ENCODE data around the gene SLC22A1.
A peak's percentile ranks its signal among the peaks of the same experiment; 100 is the strongest.
"Not testable (repeated sequence)": the region's sequence is repeated elsewhere in the genome, so short reads cannot be mapped to it uniquely, and the experiment has no call there.

Gene SLC22A1

GRCh38 chr6:160125105-160125504 is 3.5 kb downstream of the SLC22A1 start:
- not testable (repeated sequence) for DNase-seq

GRCh38 chr6:160127270-160128124 is 5.9 kb downstream of the SLC22A1 start:
- no peak for DNase-seq

GRCh38 chr6:160128125-160128683 is 6.6 kb downstream of the SLC22A1 start:
- DNase-seq: no peak

GRCh38 chr6:160128879-160129516 is 7.4 kb downstream of the SLC22A1 start:
- no peak for DNase-seq

GRCh38 chr6:160129881-160130615 is 8.4 kb downstream of the SLC22A1 start:
- no peak for DNase-seq

- no peak for DNase-seq
These were observed 9.3 kb downstream of the SLC22A1 start for GRCh38 chr6:160130729-160131484.

GRCh38 chr6:160131636-160132296 is 10.2 kb downstream of the SLC22A1 start:
- no peak for DNase-seq

GRCh38 chr6:160132297-160132637 is 10.7 kb downstream of the SLC22A1 start:
- no peak for DNase-seq

GRCh38 chr6:160132776-160133338 is 11.2 kb downstream of the SLC22A1 start:
- peak; percentile 14 for DNase-seq

GRCh38 chr6:160133441-160134336 is 12.1 kb downstream of the SLC22A1 start:
- no peak for DNase-seq

- DNase-seq: not testable (repeated sequence)
These were observed 12.7 kb downstream of the SLC22A1 start for GRCh38 chr6:160134337-160134751.

GRCh38 chr6:160134779-160135547 is 13.3 kb downstream of the SLC22A1 start:
- DNase-seq: no peak

GRCh38 chr6:160135907-160136655 is 14.5 kb downstream of the SLC22A1 start:
- DNase-seq: no peak

- DNase-seq: no peak
These were observed 15.7 kb downstream of the SLC22A1 start for GRCh38 chr6:160137130-160137988.

- peak; percentile 65 for DNase-seq
These were observed 16.6 kb downstream of the SLC22A1 start for GRCh38 chr6:160137989-160138835.

GRCh38 chr6:160138839-160139419 is 17.3 kb downstream of the SLC22A1 start:
- DNase-seq: no peak
